ENCODE data around the gene FMN1. TPM values are rescaled to one million over a fixed set of nuclear protein-coding genes. Genes with fewer than 3 reads are reported as not detected.

Gene FMN1
- total and polyA plus RNA-seq, 12 donors, result 0.22 to 5.5 (median 3.3) TPM

DNA sequence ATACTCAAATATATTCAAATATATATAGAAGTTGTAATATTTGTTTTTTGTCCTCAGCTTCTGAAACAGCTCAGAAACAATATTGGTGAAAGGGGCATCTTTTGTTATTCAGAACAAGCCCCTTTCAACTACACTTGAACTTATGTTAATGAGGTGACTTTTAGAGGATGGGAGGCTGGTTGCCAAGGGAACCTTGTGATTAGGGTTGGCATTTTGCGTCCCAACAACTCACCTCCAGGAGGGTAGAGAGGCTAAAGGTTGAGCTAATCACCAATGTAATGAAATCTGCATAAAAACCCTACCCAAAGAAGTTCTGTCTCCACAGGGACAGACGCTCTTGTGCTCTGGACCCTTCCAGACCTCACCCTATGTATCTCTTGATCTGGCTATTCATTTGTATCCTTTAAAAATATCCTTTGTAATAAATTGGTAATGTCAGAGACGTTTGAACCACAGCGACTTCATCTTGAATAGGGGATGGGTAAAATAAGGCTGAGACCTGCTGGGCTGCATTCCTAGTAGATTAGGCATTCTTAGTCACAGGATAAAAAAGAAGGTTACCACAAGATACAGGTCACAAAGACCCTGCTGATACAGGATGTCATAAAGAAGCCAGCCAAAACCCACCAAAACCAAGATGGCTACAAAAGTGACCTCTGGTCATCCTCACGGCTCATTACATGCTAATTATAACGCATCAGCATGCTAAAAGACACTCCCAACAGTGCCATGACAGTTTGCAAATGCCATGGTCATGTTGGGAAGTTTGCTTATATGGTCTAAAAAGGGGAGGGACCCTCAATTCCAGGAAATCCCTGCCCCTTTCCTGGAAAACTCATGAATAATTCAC is 111.1 kb downstream of the FMN1 start:
- intact Hi-C loops (cut with DNase I), result loop anchor here in 5 of 10 donors (10.0 kb wide), 2 partner anchors 611 to 621 kb away; no protein-coding TSS in a partner anchor
- no peak overlapping the region for H3K4me3 ChIP-seq

GRCh38 chr15:33080006-33080405 is 114.5 kb downstream of the FMN1 start:
- DNase-seq, result no peak
- intact Hi-C loops (cut with DNase I), result loop anchor here in 5 of 10 donors (10.0 kb wide), 2 partner anchors 615 to 625 kb away; no protein-coding TSS in a partner anchor

More for the DNA sequence above, 111.1 kb downstream of the FMN1 start:
- H3K36me3 ChIP-seq, result no peaks in the 10 kb centered on the region
- no peaks in the 10 kb centered on the region for H3K9me3 ChIP-seq
- 54 to 59% methylated on average over 6 of the region's 6 CpGs for WGBS, 2 donors
- no peak overlapping the region for H3K27ac ChIP-seq
- no peak for TF ChIP-seq CTCF (IDR thresholded peaks at IDR 0.05)
- no peaks in the 10 kb centered on the region for H3K27me3 ChIP-seq
- DNase-seq (no peak), ATAC-seq (no peak)
- H3K4me1 ChIP-seq, result no peaks in the 10 kb centered on the region

DNA sequence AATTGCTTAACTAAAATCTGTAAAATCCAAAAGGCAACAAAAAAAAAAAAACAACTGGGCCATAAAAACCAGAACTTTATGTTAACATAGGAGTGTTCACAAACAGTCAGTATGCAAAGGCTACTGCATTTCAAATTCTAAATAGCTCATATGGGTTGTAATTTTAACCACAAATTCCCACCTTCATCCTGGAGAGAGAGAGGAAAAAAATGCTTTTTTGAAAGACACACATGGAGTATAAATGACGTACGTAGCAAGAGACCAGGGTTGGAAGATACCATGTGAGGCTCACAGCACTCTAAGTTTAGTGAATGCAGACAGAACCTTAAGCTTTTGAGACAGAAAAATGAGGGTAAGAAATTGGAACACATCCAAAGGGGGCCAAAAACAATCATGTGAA is 115.9 kb downstream of the FMN1 start:
- Histone ChIP-seq H3K27me3 (no peaks in the 10 kb centered on the region), H3K36me3 (no peaks in the 10 kb centered on the region), H3K27ac (no peak overlapping the region), H3K9me3 (no peaks in the 10 kb centered on the region), H3K4me1 (no peaks in the 10 kb centered on the region), H3K4me3 (no peak overlapping the region)
- intact Hi-C loops (cut with DNase I), result loop anchor here in 3 of 10 donors (5.0 kb wide), 1 partner anchor 56 kb away; no protein-coding TSS in a partner anchor
- DNase-seq (no peak), ATAC-seq (no peak)
- TF ChIP-seq CTCF (IDR thresholded peaks at IDR 0.05), result no peak
- 79 to 89% methylated on average over 2 of the region's 2 CpGs for WGBS, 2 donors

More at GRCh38 chr15:33080006-33080405, 114.5 kb downstream of the FMN1 start:
- no peak for TF ChIP-seq CTCF (IDR thresholded peaks at IDR 0.05)
- WGBS, 2 donors, result 65 to 71% methylated on average over 4 of the region's 4 CpGs
- H3K27ac ChIP-seq, result no peak overlapping the region
- H3K4me3 ChIP-seq, result no peak overlapping the region
- H3K27me3 ChIP-seq, result no peaks in the 10 kb centered on the region
- ATAC-seq, result no peak
- no peaks in the 10 kb centered on the region for H3K36me3 ChIP-seq
- no peaks in the 10 kb centered on the region for H3K4me1 ChIP-seq
- H3K9me3 ChIP-seq, result no peaks in the 10 kb centered on the region

DNA sequence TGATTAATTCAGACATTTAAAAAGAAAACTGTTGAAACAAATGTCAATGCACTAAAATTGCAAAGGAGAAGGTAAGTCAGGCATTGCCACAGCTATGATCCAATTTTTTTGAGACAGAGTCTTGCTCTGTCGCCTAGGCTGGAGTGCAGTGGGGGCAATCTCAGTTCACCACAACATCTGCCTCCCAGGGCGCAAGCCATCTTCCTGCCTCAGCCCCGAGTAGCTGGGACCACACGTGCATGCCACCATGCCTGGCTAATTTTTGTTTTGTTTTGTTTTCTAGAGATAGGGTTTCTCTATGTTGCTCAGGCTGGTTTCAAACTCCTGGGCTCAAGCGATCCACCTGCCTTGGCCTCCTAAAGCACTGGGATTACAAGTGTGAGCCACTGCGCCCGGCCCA is 117.6 kb downstream of the FMN1 start:
- no peaks in the 10 kb centered on the region for H3K36me3 ChIP-seq
- no peak for TF ChIP-seq CTCF (IDR thresholded peaks at IDR 0.05)
- DNase-seq (no peak), ATAC-seq (no peak)
- intact Hi-C loops (cut with DNase I), result loop anchor here in 3 of 10 donors (5.0 kb wide), 1 partner anchor 55 kb away; no protein-coding TSS in a partner anchor
- H3K9me3 ChIP-seq, result no peaks in the 10 kb centered on the region
- no peaks in the 10 kb centered on the region for H3K4me1 ChIP-seq
- no peak overlapping the region for H3K4me3 ChIP-seq
- 78 to 82% methylated on average over 7 of the region's 7 CpGs for WGBS, 2 donors
- H3K27me3 ChIP-seq, result no peaks in the 10 kb centered on the region
- H3K27ac ChIP-seq, result no peak overlapping the region
